Thyroid gland (tissue), 4 donors: Measurements from ENCODE around the gene SURF2. TPM values are rescaled to one million over a fixed set of nuclear protein-coding genes. Genes with fewer than 3 reads are reported as not detected.

ENCODE experiments used
- DNase-seq, 2 donors: peaks; one replicate each; pipeline ENCODE4 v3.0.0-alpha.2; 2019
- H3K27ac ChIP-seq, 3 donors: fragments of 200-600 bp; sonication (generic); 1 replicate in 2 of 3; 2 replicates in 1 of 3; pipeline ENCODE4 v1.5.1; 2016 to 2019; ENCODE audit warnings: mild to moderate bottlenecking in 1 of 3, moderate library complexity in 1 of 3
- H3K27me3 ChIP-seq: fragments of 200-600 bp; sonication (generic); one replicate; pipeline ENCODE4 v1.5.1; 2019
- H3K36me3 ChIP-seq, 2 donors: fragments of 200-600 bp; sonication (generic); one replicate each; pipeline ENCODE4 v1.5.1; 2016 to 2019
- H3K4me1 ChIP-seq, 2 donors: fragments of 200-600 bp; sonication (generic); one replicate each; pipeline ENCODE4 v1.5.1; 2017 to 2019
- H3K4me3 ChIP-seq, 3 donors: fragments of 200-600 bp; sonication (generic); replicated peaks in 1 of 3; 1 replicate in 2 of 3; 2 replicates in 1 of 3; pipeline ENCODE4 v1.5.1; 2016; ENCODE audit warnings: mild to moderate bottlenecking in 1 of 3
- H3K9me3 ChIP-seq: fragments of 200-600 bp; sonication (generic); one replicate; pipeline ENCODE4 v1.5.1; 2017
- CTCF ChIP-seq, 6 experiments: fragments of 200-600 bp in 3 of 6; fragments of 450-650 bp in 3 of 6; sonication (generic) in 3 of 6; IDR thresholded peaks; one replicate each; pipeline ENCODE4 v1.5.1; 2016 to 2019; ENCODE audit warnings: antibody characterized with exemption in 6 of 6, mild to moderate bottlenecking in 2 of 6, inconsistent platforms in 1 of 6, moderate library complexity in 1 of 6
- POLR2A ChIP-seq, 2 donors: fragments of 450-650 bp; IDR thresholded peaks; one replicate each; pipeline ENCODE4 v1.6.1; 2017; ENCODE audit warnings: antibody characterized with exemption in 2 of 2, mild to moderate bottlenecking in 2 of 2, moderate library complexity in 1 of 2
- WGBS, 2 donors: methylation state at CpG; one replicate each; pipeline ENCODE4 v1.1.5; 2017; 5-methylcytosine and 5-hydroxymethylcytosine counted together
- intact Hi-C: fragments of 100-400 bp; cut with DNase I; formaldehyde crosslinking; loops from one replicate; pipeline ENCODE4 v1.15.1; 2023
- total RNA-seq, 4 donors: library from RNA; depleted of rRNA; stranded (reverse); fragments of >200 nt; gene quantifications; one replicate each; pipeline ENCODE4 v1.2.3, GENCODE V29; 2016

Gene SURF2
- total RNA-seq, 4 donors from 2014 or later: 26.2 to 42.7 (median 31.6) TPM

GRCh38 chr9:133355881-133356357 lies 431 bp upstream of the SURF2 start:
- DNase-seq: no peak
- TF ChIP-seq POLR2A (IDR thresholded peaks at IDR 0.05): no peak
- TF ChIP-seq CTCF (IDR thresholded peaks at IDR 0.05): no peak
- Histone ChIP-seq H3K9me3 (no peaks in the 10 kb centered on the region), H3K27me3 (no peaks in the 10 kb centered on the region), H3K4me1 (peaks cover 17 to 22% of the 10 kb centered on the region in 2 donors), H3K27ac (peak overlapping the region in 1 of 3 donors; percentile 20), H3K36me3 (peaks cover 16 to 21% of the 10 kb centered on the region in 2 donors), H3K4me3 (peak overlapping the region; percentile 69 to 82 (median 74))
- WGBS, 2 donors: 1 to 4% methylated on average over 7 to 18 of the region's 31 CpGs
- intact Hi-C loops: loop anchor here (10.0 kb wide), 2 partner anchors 129 to 321 kb away; partner anchors contain the start of gene GTF3C5

- 85 to 87% methylated on average over 14 of the region's 14 CpGs for WGBS, 2 donors
- no peak for DNase-seq
- H3K4me3 ChIP-seq: peak overlapping the region in 1 of 3 donors; percentile 69
- H3K4me1 ChIP-seq: peaks cover 17 to 22% of the 10 kb centered on the region in 2 donors
- H3K27ac ChIP-seq: no peak overlapping the region
- no peaks in the 10 kb centered on the region for H3K27me3 ChIP-seq
- no peak for TF ChIP-seq POLR2A (IDR thresholded peaks at IDR 0.05)
- TF ChIP-seq CTCF (IDR thresholded peaks at IDR 0.05): no peak
- intact Hi-C loops: loop anchor here (10.0 kb wide), 2 partner anchors 127 to 323 kb away; partner anchors contain the start of gene GTF3C5
- no peaks in the 10 kb centered on the region for H3K9me3 ChIP-seq
- H3K36me3 ChIP-seq: peaks cover 19 to 20% of the 10 kb centered on the region in 2 donors
Observed at GRCh38 chr9:133357656-133358055, 1.3 kb downstream of the SURF2 start.

- no peak for TF ChIP-seq POLR2A (IDR thresholded peaks at IDR 0.05)
- peak in 1 of 6 experiments; percentile 8 for TF ChIP-seq CTCF (IDR thresholded peaks at IDR 0.05)
- no peak for DNase-seq
- peaks cover 17 to 22% of the 10 kb centered on the region in 2 donors for H3K4me1 ChIP-seq
- no peaks in the 10 kb centered on the region for H3K27me3 ChIP-seq
- 69 to 83% methylated on average over 16 of the region's 20 CpGs for WGBS, 2 donors
- H3K36me3 ChIP-seq: peaks cover 30 to 37% of the 10 kb centered on the region in 2 donors
- intact Hi-C loops: loop anchor here (10.0 kb wide), 2 partner anchors 125 to 325 kb away; partner anchors contain the start of gene GTF3C5
- H3K27ac ChIP-seq: no peak overlapping the region
- no peak overlapping the region for H3K4me3 ChIP-seq
- no peaks in the 10 kb centered on the region for H3K9me3 ChIP-seq
Observed at GRCh38 chr9:133359399-133360175, 3.2 kb downstream of the SURF2 start.

- intact Hi-C loops: no loop called here
- TF ChIP-seq CTCF (IDR thresholded peaks at IDR 0.05) (no peak), POLR2A (IDR thresholded peaks at IDR 0.05) (no peak)
- no peaks in the 10 kb centered on the region for H3K27me3 ChIP-seq
- no peak overlapping the region for H3K27ac ChIP-seq
- H3K9me3 ChIP-seq: no peaks in the 10 kb centered on the region
- WGBS, 2 donors: 83 to 87% methylated on average over 18 to 21 of the region's 21 CpGs
- DNase-seq: no peak
- H3K4me3 ChIP-seq: no peak overlapping the region
- peaks cover 12 to 14% of the 10 kb centered on the region in 2 donors for H3K4me1 ChIP-seq
- H3K36me3 ChIP-seq: peaks cover 40 to 49% of the 10 kb centered on the region in 2 donors
Observed at GRCh38 chr9:133360400-133361393, 4.3 kb downstream of the SURF2 start.
